ENCODE measurements around the gene GALM.

- TF ChIP-seq TFE3 (CRISPR knock-in tag; IDR thresholded peaks at IDR 0.05) = no peak
- no peak for TF ChIP-seq EP300 (IDR thresholded peaks at IDR 0.05; ENCODE audit: low read depth in 2 of 2, low read length in 2 of 2)
- TF ChIP-seq EP300 (CRISPR knock-in tag; IDR thresholded peaks at IDR 0.05; ENCODE audit: borderline replicate concordance) = no peak
- TF ChIP-seq NCOA1 (CRISPR knock-in tag; IDR thresholded peaks at IDR 0.05) = no peak
- TF ChIP-seq GATAD2A (CRISPR knock-in tag; IDR thresholded peaks at IDR 0.05) = no peak
- no peak for TF ChIP-seq CREB3 (CRISPR knock-in tag; IDR thresholded peaks at IDR 0.05)
- no peak for TF ChIP-seq EZH2 (conservative IDR thresholded peaks at IDR 0.05; ENCODE audit: low read depth, low read length)
- no peak for TF ChIP-seq HNRNPLL (IDR thresholded peaks at IDR 0.05; ENCODE audit: low read depth, low read length, poor library complexity, severe bottlenecking)
These were observed 7.3 kb upstream of the GALM start for GRCh38 chr2:38658613-38659012.

Data from HepG2 (cell line).